Measurements from ENCODE around the gene PPM1L. TPM values are rescaled to one million over a fixed set of nuclear protein-coding genes. Genes with fewer than 3 reads are reported as not detected.

The PPM1L gene
- total and polyA plus RNA-seq, 2 donors (not counting 1 experiment from before 2014, with no cell fraction given) = 0.33 to 2.5 TPM

- no peak for DNase-seq (ENCODE audit: low read depth in 2 of 2)
- Histone ChIP-seq H4K20me1 (ENCODE audit: control insufficient read depth, extremely low read depth, insufficient read depth, low read length) (no peaks in the 10 kb centered on the region), H3K27ac (ENCODE audit: insufficient read depth, low read length) (no peak overlapping the region), H3K4me3 (replicated peaks in 1 of 4; ENCODE audit: control extremely low read depth in 1 of 4, insufficient read depth in 1 of 4, low read depth in 3 of 4, low read length in 4 of 4) (no peak overlapping the region), H3K4me1 (ENCODE audit: control insufficient read depth, extremely low read depth, insufficient read depth, low read length) (no peaks in the 10 kb centered on the region), H2AFZ (ENCODE audit: low read length) (no peak overlapping the region), H3K9ac (ENCODE audit: insufficient read depth, low read length) (no peak overlapping the region), H3K9me3 (ENCODE audit: control insufficient read depth, insufficient read depth, low read depth, low read length) (no peaks in the 10 kb centered on the region), H3K4me2 (ENCODE audit: extremely low read depth, insufficient read depth, low read length) (no peak overlapping the region), H3K27me3 (ENCODE audit: control insufficient read depth, insufficient read depth, low read length) (no peaks in the 10 kb centered on the region), H3K79me2 (ENCODE audit: control insufficient read depth, insufficient read depth, low read length) (no peaks in the 10 kb centered on the region), H3K36me3 (ENCODE audit: control insufficient read depth, insufficient read depth, low read length) (no peaks in the 10 kb centered on the region)
- TF ChIP-seq CTCF (conservative IDR thresholded peaks at IDR 0.05 in 1 of 2, IDR thresholded peaks at IDR 0.05 in 1 of 2; ENCODE audit: low read depth in 1 of 2, low read length in 2 of 2) (no peak), EZH2 (IDR thresholded peaks at IDR 0.05; ENCODE audit: low read length, missing control alignments) (no peak)
Observed at GRCh38 chr3:160781863-160782262, 25.8 kb downstream of the PPM1L start.

GRCh38 chr3:160784853-160785252, 28.8 kb downstream of the PPM1L start:
- Histone ChIP-seq H3K4me3 (replicated peaks in 1 of 4; ENCODE audit: control extremely low read depth in 1 of 4, insufficient read depth in 1 of 4, low read depth in 3 of 4, low read length in 4 of 4) (no peak overlapping the region), H2AFZ (ENCODE audit: low read length) (no peak overlapping the region), H3K27me3 (ENCODE audit: control insufficient read depth, insufficient read depth, low read length) (no peaks in the 10 kb centered on the region), H3K79me2 (ENCODE audit: control insufficient read depth, insufficient read depth, low read length) (no peaks in the 10 kb centered on the region), H3K9me3 (ENCODE audit: control insufficient read depth, insufficient read depth, low read depth, low read length) (no peaks in the 10 kb centered on the region), H3K9ac (ENCODE audit: insufficient read depth, low read length) (no peak overlapping the region), H4K20me1 (ENCODE audit: control insufficient read depth, extremely low read depth, insufficient read depth, low read length) (no peaks in the 10 kb centered on the region), H3K4me2 (ENCODE audit: extremely low read depth, insufficient read depth, low read length) (no peak overlapping the region), H3K36me3 (ENCODE audit: control insufficient read depth, insufficient read depth, low read length) (no peaks in the 10 kb centered on the region), H3K4me1 (ENCODE audit: control insufficient read depth, extremely low read depth, insufficient read depth, low read length) (no peaks in the 10 kb centered on the region), H3K27ac (ENCODE audit: insufficient read depth, low read length) (no peak overlapping the region)
- no peak for TF ChIP-seq CTCF (conservative IDR thresholded peaks at IDR 0.05 in 1 of 2, IDR thresholded peaks at IDR 0.05 in 1 of 2; ENCODE audit: low read depth in 1 of 2, low read length in 2 of 2)
- no peak for TF ChIP-seq EZH2 (IDR thresholded peaks at IDR 0.05; ENCODE audit: low read length, missing control alignments)
- no peak for DNase-seq (ENCODE audit: low read depth in 2 of 2)

- Histone ChIP-seq H3K27me3 (ENCODE audit: control insufficient read depth, insufficient read depth, low read length) (no peaks in the 10 kb centered on the region), H3K36me3 (ENCODE audit: control insufficient read depth, insufficient read depth, low read length) (no peaks in the 10 kb centered on the region), H3K27ac (ENCODE audit: insufficient read depth, low read length) (no peak overlapping the region), H3K9me3 (ENCODE audit: control insufficient read depth, insufficient read depth, low read depth, low read length) (no peaks in the 10 kb centered on the region), H4K20me1 (ENCODE audit: control insufficient read depth, extremely low read depth, insufficient read depth, low read length) (no peaks in the 10 kb centered on the region), H2AFZ (ENCODE audit: low read length) (no peak overlapping the region), H3K4me1 (ENCODE audit: control insufficient read depth, extremely low read depth, insufficient read depth, low read length) (no peaks in the 10 kb centered on the region), H3K4me3 (replicated peaks in 1 of 4; ENCODE audit: control extremely low read depth in 1 of 4, insufficient read depth in 1 of 4, low read depth in 3 of 4, low read length in 4 of 4) (no peak overlapping the region), H3K79me2 (ENCODE audit: control insufficient read depth, insufficient read depth, low read length) (no peaks in the 10 kb centered on the region), H3K9ac (ENCODE audit: insufficient read depth, low read length) (no peak overlapping the region), H3K4me2 (ENCODE audit: extremely low read depth, insufficient read depth, low read length) (no peak overlapping the region)
- no peak for DNase-seq (ENCODE audit: low read depth in 2 of 2)
- TF ChIP-seq EZH2 (IDR thresholded peaks at IDR 0.05; ENCODE audit: low read length, missing control alignments) = no peak
- no peak for TF ChIP-seq CTCF (conservative IDR thresholded peaks at IDR 0.05 in 1 of 2, IDR thresholded peaks at IDR 0.05 in 1 of 2; ENCODE audit: low read depth in 1 of 2, low read length in 2 of 2)
Observed at GRCh38 chr3:160790726-160791125, 34.7 kb downstream of the PPM1L start.
